GM18517 (cell line): Measurements from ENCODE around the gene PAQR9.

Experiments
- ATAC-seq: cut with Tn5 transposase; IDR thresholded peaks from one replicate; pipeline ENCODE4 v1.9.1; 2021; ENCODE audit warnings: mild to moderate bottlenecking, moderate library complexity; ENCODE audit not compliant: unreplicated experiment

The PAQR9 gene

DNA sequence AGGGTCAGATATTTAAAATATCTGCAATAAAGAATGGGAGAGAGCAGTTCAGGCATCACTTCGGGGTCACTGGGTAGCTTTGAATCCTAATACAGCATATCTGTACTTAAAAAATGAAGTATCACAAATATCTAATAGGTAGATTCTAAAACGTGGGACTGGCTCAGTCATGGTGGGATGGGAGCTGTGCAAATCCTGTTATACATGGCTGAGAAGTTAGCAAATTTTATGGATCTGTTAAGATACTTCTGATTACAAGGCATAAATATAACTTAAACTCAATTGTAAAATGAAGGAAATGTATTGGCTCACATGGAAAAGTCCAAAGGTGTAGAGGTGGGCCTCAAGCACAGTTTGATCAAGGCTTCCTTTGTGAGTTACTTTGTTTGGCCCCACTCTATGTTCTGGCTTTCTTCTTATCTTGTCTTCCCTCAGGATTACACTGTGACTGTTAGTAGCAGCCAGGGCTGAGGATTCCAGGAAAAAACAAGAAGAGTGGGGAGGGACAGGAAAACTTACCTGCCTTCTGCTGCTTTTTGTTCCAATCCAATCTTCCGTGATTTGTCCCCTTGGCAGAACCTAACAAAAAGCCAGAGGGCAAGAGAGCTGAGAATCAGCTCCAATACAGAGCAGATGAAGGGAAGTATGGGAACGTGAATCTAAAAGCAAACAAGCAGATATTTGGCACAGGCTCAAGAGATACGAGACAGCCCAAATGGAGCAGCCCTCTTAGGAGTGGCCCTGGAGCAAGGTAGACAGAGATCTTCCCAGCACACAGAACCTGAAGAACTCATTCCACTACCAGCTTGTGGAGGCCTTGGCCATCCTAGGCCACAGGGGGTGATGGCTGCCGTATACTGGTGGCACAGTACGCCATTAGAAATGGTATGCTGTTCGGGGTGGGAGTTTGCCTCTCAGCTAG is 10.9 kb downstream of the PAQR9 start:
- no peak for ATAC-seq

DNA sequence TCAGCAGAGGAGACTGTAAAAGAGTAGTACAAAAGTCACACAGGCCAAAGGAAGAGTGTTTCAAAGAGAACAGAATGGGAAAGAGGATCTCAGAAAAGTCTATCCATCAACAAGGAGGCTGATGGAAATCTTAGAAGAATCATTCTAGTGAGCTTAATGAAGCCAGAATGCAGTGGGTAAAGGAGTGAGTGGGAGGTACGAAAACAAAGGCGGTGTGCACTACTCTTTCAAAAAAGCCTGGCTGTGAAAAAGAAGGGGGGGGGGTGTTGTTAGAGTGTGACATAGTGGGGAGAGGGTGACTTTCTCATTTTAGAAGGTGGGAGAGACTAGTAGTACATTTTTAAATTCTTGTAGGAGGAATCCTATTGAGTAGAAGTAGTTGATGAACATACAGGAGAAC is 11.7 kb downstream of the PAQR9 start:
- no peak for ATAC-seq

DNA sequence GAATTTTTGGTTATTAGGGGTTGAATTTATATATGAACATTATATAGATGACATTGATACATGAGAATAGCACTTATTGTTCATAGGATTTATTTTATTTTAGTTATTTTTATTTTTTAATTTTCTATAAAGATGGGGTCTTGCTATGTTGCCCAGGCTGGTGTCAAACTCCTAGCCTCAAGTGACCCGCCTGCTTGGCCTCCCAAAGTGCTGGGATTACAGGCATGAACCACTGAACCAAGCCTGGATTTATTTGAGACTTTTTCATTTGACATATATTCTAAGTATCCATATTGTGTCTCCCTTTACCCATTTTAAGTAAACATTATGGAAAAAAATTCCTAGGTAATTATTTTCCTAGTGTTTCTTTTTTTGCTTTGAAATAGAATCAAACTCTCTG is 12.5 kb downstream of the PAQR9 start:
- ATAC-seq = no peak

DNA sequence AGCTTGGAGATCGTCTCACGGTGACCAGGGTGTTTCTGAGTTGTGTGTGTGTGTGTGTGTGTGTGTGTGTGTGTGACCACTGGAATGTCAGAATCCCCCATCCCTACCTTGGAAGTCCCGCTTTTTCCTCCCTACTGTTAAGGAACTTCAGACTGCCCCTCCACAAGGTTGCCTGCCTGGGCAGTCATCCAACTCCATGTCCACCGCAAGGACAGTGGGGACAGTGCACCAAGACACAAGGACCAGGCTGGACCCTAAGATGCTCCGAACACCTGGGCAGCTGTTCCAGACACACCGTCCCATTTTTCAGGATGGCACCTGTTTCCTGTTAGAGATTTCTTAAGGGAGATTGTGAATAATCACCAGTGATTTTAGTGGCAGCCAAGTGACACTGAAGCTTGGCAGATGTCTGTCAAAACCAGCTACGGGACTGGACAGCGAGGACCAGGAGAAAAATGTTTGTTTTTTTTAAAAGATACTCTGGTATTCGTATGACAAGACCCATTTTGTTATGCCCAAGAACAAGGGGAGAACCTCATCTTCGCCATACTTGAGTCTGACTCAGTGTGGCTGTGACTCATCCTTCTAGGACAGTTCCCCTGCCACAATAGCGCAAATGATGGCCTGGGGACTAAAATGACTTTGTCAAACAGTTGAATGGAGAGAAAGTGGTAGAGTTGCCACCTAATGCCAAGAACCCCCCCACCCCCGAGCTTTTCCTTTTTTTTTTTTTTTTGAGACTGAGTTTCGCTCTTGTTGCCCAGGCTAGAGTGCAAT is 15.5 kb downstream of the PAQR9 start:
- no peak for ATAC-seq

DNA sequence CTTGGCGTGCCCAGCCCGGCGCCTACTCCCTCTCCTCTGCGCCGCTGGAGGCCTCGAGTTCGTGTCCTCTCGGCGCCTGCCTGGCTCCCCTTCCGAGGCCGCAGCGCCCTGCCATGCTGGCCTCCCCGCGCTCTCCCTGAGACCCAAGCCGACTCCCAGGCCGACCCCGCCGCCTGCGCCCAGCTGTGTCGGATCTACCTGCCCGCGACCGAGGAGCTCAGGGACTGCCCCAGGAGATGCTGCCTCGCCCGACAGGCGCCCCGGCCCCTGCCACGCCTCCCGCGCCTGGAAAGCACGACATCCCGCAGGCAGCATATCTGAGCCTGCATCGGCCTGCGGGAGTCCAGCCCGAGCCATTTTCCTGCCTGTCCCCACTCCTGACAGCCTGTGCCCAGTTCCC is 16.1 kb downstream of the PAQR9 start:
- no peak for ATAC-seq

DNA sequence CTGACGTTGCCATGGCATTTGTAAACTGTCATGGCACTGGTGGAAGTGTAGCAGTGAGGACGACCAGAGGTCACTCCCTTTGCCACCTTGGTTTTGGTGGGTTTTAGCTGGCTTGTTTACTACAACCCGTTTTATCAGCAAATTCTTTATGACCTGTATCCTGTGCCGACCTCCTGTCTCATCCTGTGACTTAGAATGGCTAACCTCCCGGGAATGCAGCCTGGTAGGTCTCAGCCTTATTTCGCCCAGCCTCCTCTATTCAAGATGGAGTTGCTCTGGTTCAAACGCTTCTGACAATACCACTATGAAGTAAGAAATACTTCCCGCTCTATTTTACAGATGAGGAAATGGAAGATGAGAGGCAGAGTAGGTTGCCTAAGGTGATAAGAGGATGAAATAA is 16.6 kb downstream of the PAQR9 start:
- ATAC-seq = no peak

DNA sequence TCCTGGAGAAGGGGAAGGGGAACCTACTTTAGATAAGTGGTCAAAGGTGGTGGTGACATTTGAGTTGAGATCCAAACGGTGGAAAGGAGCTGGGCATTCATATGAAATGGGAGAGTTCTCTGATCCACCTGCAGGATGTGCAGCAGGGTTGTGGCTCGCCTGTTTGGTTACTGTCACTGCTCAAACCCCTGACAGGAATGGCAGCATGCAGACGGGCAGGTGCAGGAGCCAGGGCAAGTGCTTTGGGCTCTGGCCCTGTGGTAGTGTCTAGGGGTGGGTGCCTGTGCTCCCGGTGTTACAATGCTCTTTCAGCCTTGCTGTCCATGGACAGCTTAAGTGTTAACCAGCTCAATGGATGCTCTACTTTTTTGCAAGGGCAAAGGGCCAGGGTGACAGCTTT is 18.5 kb downstream of the PAQR9 start:
- ATAC-seq = no peak

DNA sequence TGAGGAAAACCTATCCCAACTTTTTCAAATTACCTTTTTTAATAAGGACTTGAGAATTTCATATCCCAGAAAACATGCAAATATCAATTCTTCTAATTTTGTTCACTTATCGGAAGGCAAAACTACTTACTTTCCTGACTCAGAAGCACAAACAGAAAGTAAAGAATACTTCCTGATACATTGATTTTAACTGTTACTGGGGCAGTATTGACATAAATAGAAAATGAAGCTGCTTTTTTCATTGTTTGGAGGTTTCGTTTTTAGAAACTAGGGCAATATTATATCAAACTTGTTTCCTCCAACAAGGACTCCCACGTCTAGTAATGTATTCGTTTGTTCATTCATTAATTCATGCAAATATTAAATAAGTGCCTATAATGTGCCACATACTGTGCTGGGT is 19.1 kb downstream of the PAQR9 start:
- no peak for ATAC-seq

DNA sequence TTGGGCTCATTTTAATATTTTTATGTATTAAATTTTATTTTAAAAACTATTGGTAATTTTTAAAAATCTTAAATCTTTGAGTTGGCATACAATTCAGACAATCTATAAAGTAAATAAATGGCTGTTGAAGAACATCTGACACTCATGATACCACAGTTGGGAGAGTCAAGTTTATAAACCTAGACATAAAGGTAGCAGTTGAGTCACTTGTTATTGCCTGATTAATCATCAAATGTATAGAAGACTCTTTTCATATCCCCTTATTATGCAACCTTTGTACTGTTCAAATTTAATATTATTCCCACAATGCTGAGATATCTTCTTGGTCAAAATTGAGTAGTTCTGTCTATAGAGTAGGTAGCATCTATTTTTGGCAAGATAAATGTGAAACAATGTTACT is 19.6 kb downstream of the PAQR9 start:
- ATAC-seq = no peak

DNA sequence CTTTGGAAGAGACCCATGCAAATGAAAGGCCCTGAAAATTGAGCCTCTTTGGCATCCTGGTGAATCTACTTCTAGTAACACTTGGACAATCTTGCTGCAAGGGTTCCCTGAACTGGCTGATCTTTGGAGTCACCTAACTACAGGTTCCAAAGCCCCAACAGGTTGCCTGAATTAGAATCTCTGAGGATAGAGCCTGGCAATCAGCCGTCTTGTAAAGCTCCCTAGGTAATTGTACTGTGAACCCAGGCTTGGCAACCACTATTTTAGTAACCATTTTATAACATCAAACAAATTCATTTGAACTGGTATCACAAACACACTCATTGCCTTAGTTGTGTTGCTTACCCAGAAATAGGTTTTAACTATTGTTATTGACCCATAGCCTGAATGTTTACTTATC is 20.1 kb downstream of the PAQR9 start:
- no peak for ATAC-seq

DNA sequence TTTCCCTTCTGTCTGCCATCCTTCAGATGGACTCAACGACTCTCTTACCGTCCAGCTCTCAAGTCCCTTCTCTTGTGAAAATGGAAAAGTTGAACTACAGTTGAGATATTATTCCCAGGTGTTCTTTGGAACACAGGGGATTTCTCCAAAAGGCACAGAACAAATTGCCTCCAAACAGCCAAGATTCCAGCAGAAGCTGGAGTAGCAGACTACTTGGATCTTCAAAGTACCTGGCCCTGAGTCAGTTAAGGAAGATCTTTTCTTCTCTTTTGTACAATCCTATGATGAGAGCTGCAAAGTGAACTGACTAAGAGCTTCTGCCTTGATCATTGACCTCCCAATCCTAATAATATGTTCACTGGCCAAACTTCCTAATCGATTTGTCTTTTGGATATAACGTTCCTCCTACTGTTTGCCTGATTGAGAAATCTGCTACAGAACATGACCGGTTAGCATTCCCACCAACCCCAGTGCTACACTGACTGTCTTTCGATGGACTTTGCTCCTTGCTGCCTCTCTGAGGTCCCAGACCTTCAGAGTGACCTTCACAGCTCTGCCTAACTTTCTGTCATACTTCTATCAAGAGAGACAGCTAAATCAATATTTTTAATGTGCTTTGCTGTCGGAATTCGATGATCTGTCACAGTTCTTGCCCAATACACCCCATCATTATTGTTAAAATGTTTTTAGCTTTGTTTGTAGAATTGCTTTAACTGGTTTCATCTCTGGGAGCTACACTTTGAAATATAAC is 21.9 kb downstream of the PAQR9 start:
- ATAC-seq = no peak

DNA sequence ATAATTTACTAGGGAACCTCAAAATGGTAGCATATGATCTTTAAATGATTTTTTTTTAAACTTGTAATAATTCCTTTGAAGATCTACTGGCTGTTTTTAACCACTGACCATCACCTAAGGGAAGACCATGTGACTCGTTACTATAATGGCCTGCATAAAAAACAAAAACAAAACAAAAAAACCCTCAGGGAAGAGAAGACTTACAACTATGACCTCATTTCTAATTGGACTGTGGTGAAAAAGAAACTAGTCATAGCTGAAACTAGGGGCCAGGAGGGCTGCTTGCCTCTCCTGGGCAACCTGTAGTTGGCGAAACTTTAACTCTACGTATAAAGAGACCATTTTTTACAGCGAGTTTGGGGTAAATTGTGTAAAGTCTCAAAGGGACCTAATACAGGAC is 23.0 kb downstream of the PAQR9 start:
- ATAC-seq = peak; percentile 55

DNA sequence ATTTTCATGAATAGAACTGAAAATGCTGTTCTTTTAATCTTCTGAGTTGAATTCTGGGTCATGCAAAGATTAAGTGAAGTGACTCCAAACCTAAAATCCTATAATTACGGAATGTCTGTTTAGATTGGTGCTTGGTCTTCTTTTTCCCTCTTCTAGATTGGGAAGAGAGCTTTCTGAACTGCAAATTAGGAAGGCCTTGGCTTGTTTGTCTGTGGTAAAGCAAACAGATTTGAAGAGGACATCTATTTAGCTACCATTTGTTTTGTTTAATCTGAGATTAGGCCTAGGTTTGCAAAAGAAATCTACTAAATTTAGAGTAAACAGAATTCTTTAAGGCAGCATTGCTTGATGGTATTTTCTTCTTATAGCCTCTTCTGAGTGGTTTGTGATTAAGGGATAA is 23.5 kb downstream of the PAQR9 start:
- no peak for ATAC-seq

DNA sequence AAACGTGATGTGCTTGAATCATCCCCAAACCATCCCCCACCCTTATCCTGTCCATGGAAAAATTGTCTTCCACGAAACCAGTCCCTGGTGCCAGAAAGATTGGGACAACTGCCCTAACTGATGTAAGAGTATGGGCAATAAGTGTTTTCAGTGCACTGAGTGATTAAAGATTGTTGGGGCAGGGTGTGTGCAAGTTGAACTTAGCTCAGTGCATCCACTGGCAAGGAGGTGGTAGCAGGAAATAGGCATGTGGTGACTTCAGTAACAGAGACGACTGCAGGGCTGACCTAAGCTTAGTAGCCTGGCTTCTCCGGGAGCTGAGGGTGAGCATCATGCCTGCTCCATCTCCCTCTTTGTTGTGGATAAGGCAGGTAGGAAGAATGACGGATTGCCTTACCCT is 27.5 kb downstream of the PAQR9 start:
- ATAC-seq = no peak

DNA sequence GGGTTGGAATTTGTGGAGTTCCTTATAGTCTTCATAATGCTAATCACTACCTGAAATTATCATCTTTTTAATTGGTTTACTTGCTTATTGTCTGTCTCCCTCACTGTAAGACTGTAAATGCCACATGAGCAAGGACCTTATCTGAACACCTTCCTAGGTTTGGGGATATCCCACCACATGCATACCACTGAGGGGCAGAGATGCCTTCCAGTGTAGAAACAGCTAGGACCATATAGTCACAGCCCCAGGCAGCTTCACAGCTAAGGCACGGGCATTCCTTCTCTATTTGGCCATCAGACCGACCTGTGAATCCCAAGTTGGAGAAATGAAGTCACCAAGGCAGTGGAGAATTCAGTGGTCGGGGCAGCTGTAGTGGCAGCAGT is 28.6 kb downstream of the PAQR9 start:
- no peak for ATAC-seq

DNA sequence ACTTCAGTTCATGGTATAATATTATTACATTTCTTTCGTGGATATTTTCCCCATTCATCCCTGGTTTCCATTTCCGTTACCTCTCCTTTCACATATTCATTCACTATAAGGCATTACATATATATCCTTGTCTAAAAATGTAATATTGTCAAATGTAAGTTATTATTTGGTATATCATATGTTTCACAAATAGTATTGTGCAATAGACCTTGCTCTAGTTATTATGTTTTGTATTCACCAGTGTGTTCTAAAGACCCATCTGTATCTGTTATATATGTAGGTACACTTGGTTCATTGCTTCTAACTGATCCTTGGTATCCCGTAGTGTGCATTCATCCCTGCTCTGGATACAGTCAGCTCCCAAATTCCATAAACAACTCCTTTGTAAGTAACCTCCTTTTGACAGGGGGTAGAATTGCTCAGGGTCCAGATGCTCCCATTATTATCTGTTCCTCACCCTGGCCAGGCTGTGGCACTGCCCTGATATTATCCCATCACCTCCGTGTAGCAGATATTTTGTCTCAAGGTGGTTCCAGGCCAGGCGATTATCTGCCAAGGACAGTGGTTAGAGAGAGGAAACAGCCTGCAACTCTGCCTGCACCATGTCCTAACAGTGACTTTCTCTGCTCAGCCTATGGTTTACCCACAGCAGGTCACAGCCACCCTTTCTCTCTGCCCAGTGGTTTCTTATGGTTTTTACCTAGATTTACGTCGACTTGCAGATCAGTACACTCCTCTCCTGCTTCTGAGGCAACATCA is 29.2 kb downstream of the PAQR9 start:
- ATAC-seq = no peak

DNA sequence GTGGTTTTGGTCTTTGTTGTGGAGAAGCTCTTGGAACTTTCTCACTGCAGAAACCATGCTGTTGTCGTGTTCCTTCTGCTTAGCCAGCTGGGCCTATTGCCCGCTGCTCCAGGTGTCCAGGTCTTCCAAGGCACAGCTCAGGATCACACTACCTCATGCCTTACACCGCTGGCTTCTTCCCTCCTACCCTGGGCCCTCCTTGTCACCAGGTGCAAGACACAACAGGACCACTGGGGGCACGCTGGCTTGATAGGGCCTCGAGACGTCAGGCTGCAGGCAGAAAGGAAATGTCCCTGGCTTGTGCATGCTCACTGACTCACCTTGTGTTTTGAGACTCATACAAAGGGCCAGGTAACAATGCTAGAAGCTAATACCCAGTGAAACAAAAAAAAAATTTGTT is 32.3 kb downstream of the PAQR9 start:
- ATAC-seq = peak; percentile 53

DNA sequence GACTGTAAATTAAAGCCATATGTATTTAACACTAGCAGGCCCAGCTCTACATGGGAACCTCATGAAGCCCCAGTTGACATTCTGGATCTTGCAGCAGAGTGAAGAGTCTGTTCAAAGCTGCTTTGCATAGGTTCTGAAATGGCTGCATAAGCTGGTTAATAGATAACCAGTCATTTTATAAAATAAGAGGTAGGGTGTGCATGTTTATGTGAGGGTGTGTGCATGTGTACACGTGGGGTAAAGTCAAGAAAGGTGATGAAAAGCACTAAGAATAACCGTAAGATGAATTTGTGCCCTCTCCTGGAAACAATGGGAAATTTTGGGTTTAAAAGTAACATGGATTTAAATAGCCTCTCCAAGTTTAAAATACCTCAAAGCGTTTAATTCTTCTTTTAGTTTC is 33.0 kb downstream of the PAQR9 start:
- no peak for ATAC-seq

DNA sequence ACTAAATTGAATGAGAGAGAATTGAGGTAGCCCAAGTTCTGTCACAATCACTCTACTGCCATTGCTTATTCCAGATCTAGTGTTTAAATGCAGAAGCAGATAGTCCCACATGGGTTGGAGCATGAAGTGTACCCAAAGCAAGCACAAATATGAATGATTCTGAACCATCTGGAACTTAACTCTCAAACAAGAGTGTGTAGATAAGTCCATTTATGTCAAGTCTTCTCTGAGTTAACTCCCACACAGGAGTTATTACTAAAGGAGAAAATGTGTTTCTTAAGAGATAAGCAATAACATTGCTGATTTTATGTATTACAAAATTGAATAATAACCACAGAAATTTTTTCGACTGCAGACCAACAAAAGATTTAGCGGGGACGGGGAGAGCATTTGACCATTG is 33.6 kb downstream of the PAQR9 start:
- ATAC-seq = no peak

DNA sequence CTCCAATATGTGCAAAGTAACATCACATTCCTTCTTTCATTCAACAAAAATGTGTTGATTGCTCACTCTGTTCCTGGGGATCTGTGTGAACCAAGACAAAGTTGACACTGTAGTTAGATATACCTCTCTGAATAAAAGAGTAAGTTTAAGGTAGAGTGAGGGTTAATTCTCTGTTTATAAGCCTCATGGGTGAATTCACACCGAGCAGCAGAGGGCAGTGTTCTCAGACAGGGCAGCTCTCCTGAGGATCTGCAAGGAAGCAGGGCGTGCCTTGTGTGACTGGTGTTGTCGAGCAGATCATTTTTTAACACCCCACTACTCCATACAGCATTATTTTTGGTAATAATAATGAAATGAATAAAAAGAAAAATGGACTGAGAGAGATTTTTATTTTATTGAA is 34.4 kb downstream of the PAQR9 start:
- no peak for ATAC-seq
